HG02852 (cell line): Measurements from ENCODE around the gene GBX2.

Source experiments
- ATAC-seq: cut with Tn5 transposase; IDR thresholded peaks from one replicate; pipeline ENCODE4 v1.9.1; 2021; ENCODE audit warnings: mild to moderate bottlenecking, moderate library complexity; ENCODE audit not compliant: unreplicated experiment

Gene GBX2

GRCh38 chr2:236168110-236169080, at the start of gene GBX2:
GBX2 (minus strand) TSS chr2:236168386; CDS start chr2:236167971, 415 bp downstream.
- ATAC-seq: no peak

DNA sequence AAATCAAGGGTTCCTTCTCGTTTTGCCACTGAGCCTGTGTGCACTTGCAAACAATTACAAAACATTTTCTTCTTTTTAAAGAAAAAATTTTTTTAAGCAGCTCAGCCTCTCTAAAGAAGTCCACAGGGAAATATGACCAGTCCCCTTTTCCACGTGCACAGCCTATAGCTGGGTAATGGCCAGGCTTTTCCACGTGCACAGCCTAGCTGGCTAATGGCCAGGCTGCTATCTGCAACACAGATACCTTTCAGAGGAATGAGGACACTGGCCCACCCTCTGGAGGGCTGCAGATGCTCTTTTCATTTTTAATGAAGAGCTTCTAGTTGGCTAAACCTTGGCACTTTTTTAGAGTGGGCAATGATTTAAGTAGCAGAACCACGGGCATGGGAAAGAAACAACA, 49.7 kb upstream of the GBX2 start:
- ATAC-seq: no peak

DNA sequence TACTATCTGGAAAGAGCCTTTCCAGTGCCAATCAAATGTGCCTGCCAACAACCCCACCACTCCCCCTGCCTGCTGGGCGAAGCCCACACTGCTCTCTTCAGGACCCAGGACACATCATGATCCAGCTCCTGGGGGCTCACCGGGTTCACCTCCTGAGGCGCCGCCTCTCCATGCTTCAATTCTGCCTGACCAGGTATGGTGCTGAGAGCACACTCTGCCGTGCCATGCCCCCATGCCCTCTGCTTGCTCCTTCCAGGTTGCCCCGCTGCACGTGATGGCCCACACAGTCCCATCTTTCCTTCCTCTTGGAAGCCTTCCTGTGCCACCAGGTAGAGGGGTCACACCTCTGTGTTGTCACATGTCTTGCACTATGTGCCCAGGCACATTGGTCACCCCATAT, 48.5 kb upstream of the GBX2 start:
- ATAC-seq: no peak

- ATAC-seq: no peak
Observed at GRCh38 chr2:236215761-236216333, 47.7 kb upstream of the GBX2 start.

DNA sequence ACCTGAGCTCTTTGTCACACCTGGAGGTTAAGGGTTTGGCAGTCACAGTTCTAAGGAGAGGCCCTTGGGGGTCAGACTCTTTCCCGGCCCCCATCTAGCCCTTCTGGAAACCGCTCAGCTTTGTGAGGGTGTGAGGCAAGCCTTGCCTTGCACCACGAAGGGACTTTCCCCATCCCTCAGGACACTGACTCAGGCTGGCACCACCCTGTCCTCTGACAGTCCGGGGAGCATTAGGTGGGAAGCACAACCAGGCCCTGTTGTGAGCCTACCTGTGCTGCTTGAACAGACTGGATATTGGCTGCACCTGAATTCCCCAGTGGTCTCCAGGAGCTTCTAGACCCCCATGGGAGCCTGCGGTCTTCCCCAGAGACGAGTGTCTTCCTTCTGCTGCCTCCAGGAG, 47.0 kb upstream of the GBX2 start:
- ATAC-seq: no peak

DNA sequence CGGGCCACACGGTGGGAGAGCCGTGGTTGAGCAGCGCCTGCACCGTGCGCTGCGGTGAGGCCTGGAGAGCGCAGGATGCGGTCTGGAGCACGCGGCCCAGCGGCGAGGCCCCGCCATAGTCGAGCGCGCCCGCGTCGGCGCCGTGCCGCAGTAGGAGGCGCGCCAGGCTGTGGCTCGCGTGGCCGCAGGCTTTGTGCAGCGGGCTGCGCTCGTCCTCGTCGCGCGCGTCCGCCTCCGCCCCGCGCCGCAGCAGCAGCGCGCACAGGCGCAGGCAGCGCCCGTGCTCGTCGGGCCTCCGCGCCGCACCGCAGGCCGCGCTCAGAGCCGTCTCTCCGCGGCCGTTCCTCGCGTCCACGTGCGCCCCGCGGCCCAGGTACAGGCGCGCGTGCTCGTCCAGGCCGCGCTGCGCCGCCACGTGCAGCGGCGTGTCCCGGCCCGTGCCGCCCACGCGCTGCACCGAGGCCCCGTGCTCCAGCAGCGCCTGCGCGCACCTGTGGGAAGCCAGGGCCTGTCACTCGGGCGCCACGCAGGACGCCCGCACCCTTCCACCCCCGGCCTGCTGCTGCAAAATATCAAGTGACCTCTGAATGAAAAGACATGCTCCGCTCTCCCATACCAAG, 46.3 kb upstream of the GBX2 start:
- ATAC-seq: no peak

GRCh38 chr2:236211296-236211695, 43.1 kb upstream of the GBX2 start:
- no peak for ATAC-seq

DNA sequence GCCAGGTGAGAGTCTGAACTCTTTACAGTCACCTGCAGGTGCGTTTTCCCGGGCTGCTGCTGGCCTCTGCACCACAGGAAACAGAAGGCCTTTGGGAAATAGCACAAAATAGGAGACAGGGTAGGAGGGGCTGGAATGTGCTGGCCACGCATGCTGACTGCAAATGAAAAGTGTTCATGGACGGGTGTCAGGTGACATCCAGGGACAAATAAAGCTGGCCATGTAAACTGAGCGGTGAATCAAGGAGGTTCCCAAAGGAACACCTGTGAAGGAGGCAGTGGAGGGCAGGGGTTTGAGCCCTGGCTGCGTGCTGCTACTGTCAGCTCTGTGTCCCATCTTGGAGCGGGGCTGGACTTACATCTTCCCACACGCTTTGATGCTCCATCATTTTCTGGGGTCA, 42.4 kb upstream of the GBX2 start:
- ATAC-seq: no peak

- no peak for ATAC-seq
Observed at GRCh38 chr2:236209996-236210395, 41.8 kb upstream of the GBX2 start.

GRCh38 chr2:236209535-236209934, 41.3 kb upstream of the GBX2 start:
- no peak for ATAC-seq

DNA sequence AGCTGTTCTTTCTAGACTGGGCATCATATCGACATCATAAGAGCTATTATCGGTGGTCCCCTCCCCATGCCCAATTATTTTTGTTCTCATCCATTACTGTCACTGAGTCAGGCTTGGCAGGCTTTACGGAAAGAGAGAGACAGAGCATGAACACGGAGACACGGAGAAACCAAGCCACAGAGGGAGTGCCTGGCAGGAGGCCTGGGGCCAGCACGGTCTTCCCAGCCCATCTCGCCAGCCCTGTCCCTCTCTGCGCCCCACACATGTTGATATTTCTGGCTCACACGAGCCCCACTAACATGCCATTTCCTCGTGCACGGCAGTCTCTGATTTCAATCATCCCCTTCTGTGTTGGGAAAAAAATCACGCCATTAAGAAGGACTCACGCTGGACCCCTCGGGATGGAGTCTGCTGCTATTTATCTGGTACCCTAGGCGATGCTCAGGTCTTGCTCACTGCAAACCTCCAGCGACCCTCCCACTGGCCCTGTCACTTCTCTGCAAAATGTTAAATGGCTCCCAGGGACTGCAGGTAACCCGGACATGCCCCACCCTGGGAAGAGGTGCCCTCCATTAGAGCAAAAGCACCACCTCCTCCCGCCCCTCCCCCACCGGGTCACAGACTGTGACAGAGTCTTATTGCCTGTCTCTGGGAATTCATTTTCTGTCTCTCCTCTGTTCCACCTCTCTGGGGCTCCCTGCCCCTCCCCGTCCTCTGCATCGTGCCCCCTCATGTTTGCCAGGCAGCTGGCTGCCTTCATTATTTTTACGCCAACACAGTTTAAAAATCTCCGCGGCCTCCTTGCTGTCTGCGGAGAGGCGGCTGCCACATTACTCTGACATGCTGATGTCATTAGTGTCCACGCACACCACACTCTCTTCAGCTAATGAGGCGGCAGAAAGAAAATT, 40.1 kb upstream of the GBX2 start:
- no peak for ATAC-seq

DNA sequence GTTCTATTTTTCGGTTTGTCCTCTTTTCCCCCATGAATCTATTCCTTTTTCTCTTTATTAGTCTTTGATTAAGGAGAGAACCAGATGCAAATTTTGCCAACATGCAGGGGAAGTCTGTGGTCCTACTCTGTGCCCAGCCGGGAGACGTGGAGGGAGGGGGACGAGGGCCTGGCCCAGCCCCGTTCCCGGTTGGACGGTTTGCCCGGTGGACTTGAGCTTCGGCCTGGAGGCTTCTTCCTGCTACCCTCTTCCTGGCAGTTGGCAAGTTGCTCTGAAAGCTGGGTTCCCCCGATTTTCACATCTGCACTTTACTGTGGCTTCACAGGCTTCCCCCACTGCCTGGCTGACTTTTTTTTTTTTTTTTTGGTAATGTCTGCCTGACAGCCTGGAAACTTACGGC, 39.3 kb upstream of the GBX2 start:
- ATAC-seq: no peak

GRCh38 chr2:236205867-236206645, 37.9 kb upstream of the GBX2 start:
- ATAC-seq: no peak

- ATAC-seq: no peak
Observed at GRCh38 chr2:236204953-236205352, 36.8 kb upstream of the GBX2 start.

DNA sequence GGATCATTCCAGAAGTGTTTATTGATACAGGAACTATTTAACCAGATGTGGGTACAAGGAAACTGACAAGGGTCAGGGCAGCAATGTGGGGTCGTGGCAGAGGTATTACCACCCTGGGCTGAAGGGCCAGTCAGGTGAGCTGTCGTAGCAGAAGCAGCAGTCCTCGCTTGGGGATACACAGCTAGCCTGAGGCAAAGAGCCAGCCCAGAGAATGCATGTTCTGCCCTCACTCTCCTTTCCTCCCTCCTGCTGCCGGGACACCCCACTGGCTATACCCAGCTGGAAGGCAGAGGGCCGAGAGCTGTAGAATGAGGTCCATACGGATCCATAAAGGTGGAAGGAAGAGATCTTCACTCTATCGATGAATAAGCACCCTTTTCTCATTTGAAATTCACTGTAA, 32.2 kb upstream of the GBX2 start:
- no peak for ATAC-seq

- ATAC-seq: no peak
Observed at GRCh38 chr2:236196366-236196765, 28.2 kb upstream of the GBX2 start.

DNA sequence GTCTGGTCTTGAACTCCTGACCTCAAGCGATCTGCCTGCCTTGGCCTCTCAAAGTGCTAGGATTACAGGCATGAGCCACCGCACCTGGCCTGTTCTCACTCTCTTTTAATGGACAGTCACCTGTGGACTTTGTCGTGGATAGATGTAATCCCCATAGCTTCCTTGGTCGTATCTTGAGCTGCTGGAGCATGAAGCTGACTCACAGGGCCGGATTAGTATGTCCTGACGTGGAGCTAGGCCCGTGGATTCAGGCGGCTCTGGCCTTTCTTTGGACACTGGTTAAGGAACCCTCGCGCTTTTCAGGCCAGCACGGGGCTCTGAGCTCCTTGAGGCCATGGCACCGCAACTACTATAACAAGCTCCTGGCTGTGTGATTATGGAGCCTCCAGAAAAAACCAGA, 27.5 kb upstream of the GBX2 start:
- no peak for ATAC-seq

DNA sequence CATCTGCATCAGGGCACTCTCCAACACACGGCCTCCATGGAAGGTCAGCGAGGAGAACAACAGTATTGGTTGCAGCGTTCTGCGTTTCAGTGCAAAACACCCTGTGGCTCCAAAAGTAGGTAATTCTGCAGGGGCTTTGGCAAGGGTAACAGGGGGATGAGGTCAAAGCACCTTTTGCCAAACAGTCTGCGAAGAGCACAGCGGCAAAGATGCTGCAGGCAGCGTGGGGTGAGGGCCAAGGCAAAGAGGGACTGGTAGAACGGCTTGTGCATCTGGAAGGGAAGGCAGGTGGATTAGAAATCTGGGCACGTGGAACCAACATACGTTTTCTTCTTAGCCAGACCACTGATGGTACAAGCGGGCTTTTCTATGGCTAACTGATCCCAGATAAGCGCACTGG, 26.6 kb upstream of the GBX2 start:
- no peak for ATAC-seq

DNA sequence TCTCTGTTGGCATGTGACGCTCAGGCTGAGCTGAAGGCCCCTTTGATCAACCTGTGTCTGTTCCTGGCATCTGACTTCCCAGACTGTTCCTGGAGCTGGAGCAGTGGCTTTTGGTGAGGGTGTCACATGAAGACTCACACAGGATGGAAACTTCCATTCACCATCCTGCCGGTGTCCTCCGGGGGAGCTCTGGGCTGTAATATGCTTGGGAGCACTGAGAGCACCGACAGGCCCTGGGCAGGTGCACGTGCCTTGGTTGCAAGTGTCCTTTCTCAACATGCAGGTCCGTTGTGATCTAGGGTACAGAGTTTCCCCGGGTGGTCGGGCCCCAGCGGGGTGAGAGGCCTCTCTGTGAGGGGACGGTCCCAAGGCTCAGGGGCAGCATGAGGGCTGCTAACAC, 24.8 kb upstream of the GBX2 start:
- ATAC-seq: no peak

DNA sequence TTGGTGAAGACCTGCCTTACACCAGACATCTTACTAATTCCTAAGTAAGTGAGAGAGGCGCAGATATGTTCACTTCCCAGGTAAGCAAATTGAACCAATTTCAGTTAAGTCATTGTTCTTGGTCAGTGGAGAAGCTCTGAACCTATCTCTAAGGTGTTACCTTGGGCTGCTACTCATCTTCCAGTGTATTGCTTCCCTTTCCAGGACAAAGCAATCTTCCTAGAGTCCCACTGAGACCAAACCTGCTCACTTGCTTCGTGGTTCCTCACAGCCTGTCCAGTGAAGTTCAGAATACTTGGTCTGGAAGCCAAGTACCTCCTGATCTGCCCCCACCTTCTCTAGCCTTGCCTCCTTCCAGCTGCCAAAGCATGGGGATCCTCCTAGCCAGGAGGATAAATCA, 22.5 kb upstream of the GBX2 start:
- ATAC-seq: no peak
